ENCODE data around the gene NPLOC4.

- no peak for TF ChIP-seq CTCF (conservative IDR thresholded peaks at IDR 0.05)
- TF ChIP-seq EZH2 (IDR thresholded peaks at IDR 0.05; ENCODE audit: low read depth): no peak
Observed at GRCh38 chr17:81544281-81544974, 92.5 kb downstream of the NPLOC4 start.
